Stimulated activated CD4-positive, alpha-beta T cell treated with anti-CD3 and anti-CD28 coated beads, TNF-alpha, amount 100 ng/mL, for 4 hours (primary cell): ENCODE measurements around the gene THAP8.
A peak's percentile ranks its signal among the peaks of the same experiment; 100 is the strongest.

Experiments used
- DNase-seq, 3 experiments: peaks; one replicate each; pipeline ENCODE4 v3.0.0-alpha.2; 2020; ENCODE audit warnings: low read depth in 3 of 3

The THAP8 gene

GRCh38 chr19:36054119-36054732 is at the start of gene THAP8:
Gene THAP8, minus strand, starts transcription at chr19:36054285. Its CDS starts 68 bp downstream, at chr19:36054217.
- peak; percentile 99 for DNase-seq

DNA sequence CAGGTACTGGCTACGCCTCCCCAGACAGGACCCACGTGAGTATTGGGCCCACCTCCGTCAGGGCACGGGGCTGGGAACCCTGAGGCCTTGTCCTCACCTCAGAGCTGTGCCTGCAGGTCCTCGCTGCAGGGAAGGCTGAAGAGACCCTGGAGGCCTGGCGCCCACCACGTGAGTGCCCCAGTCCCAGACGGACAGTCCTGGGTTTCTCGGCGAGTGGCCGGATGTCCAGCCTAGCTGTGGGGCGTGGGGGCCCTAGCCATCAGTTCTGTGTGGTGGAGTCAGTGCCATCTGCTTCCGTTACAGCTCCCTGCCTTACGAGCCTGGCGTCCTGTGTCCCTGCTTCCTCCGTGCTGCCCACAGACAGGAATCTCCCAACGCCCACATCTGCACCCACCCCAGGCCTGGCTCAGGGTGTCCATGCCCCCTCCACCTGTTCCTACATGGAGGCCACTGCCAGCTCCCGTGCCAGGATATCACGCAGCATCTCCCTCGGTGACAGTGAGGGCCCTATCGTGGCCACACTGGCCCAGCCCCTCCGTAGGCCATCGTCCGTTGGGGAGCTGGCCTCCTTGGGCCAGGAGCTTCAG is 49.0 kb upstream of the THAP8 start:
- DNase-seq: no peak

DNA sequence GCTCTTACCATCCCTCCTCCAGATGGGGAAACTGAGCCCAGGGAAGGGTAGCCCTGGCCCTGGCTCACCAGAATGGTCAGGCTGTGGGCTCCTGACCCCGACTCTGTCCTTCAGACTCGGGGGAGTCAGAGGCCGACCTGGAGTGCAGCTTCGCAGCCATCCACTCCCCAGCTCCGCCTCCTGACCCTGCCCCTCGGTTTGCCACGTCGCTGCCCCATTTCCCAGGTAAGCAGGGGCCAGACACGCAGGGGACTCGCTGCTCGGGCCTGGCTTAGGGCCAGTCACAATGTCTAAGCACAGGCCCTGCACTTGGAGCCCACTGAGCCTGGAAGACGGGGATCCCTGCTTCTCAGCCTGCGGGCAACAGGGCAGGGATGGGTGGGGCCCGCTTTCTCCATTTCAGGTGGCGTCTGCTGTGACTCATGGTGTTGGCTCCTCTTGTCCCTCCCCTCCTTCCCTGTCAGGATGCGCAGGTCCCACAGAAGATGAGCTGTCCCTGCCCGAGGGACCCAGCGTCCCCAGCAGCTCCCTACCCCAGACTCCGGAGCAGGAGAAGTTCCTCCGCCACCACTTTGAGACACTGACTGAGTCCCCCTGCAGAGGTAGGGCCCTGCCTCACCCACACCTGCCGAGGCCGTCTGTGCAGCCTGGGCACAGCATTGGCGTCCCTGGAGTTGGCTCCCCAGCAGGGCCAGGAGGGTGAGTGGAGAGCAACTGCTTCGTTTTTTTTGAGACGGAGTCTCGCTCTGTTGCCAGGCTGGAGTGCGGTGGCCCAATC is 47.7 kb upstream of the THAP8 start:
- DNase-seq: no peak

DNA sequence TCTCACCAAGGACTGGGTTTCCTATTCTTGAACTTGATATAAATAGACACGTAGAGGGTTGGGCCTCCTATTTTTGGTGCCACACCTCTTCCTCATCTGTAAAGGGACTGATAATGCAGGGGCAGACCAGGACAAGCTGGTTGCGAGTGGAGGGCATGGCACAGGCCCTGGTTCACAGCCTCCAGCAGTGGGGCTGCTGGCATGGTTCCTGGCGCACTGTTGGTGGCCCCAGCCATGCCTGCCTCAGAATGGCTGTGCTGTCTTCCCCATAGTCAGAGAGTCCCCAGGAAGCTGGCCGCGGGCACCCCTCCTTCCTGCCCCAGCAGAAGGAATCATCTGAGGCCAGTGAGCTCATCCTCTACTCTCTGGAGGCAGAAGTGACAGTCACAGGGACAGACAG is 46.4 kb upstream of the THAP8 start:
- no peak for DNase-seq

GRCh38 chr19:36099166-36099785 is 45.2 kb upstream of the THAP8 start:
- DNase-seq: no peak

GRCh38 chr19:36097036-36097435 is 43.0 kb upstream of the THAP8 start:
- no peak for DNase-seq

- DNase-seq: no peak
These were observed 39.6 kb upstream of the THAP8 start for GRCh38 chr19:36093687-36094086.

GRCh38 chr19:36093146-36093662 is 39.1 kb upstream of the THAP8 start:
- DNase-seq: no peak

DNA sequence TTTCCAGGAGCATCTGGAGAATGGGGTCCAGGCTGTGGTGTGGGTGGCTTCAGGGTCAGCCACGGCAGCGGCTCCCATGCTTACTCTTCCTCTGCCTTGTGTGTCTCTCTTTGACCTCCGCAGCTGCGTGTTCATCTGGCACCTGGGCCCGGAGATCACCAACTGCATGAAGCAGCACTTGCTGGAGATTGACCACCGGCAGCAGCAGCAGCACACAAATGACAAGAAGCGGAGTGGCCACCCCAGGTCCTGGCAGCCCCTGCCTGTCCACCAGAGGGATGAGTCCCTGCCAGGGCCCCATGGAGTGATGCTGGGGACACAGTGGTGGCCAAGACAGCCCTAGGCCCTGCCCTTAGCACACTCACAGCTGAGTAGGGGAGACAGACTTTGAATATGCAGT is 38.5 kb upstream of the THAP8 start:
- DNase-seq: no peak

DNA sequence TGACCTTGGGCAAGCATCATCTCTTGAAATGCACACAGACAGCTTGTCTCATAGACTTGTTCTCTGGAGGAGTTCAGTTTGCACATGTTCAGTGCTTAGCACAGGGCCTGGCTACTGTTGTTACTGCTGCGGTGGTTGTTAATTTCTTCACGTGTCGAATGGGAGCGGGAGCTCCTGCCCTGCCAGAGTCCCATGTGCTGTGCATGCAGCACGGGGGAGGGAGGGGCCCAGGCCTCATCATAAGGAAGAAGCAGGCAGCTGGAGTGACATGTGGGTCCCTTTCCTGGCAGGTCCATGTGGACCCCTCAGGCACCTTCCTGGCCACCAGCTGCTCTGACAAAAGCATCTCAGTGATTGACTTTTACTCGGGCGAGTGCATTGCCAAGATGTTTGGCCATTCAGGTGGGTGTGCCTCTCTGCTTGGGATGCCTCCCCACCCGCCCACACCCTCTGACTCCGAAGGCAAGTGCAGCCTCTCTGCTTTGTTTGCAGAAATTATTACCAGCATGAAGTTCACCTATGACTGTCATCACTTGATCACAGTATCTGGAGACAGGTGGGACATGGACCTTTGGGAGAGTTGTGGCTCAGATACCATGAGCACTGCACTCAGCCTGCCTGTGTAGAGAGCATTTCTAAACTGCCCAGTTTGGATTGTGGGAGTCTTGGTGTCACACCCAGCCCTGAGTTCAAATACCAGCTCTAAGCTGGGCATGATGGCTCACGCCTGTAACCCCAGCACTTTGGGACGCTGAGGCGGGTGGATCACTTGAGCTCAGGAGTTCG is 37.0 kb upstream of the THAP8 start:
- DNase-seq: no peak

DNA sequence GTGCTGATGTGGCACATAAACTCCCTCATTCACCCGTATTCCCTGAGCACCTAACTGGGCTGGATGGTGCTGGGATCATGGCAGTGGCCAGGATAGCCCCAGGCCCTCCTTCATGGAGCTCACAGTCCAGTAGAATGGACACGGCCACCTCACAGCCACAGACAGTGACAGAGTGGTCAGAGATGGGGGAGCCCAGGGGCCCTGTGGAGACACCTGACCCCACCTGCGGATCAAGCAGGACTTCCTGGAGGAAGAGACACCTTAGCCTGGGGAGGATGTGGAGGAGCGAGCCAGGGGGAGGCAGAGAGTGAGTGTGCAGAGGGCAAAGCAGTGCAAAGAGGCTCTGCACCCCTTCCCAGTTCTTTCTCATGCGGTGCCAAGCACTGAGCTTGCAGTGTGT is 35.8 kb upstream of the THAP8 start:
- DNase-seq: no peak

- no peak for DNase-seq
These were observed 32.2 kb upstream of the THAP8 start for GRCh38 chr19:36086326-36086725.

- no peak for DNase-seq
These were observed 30.3 kb upstream of the THAP8 start for GRCh38 chr19:36084231-36085009.

DNA sequence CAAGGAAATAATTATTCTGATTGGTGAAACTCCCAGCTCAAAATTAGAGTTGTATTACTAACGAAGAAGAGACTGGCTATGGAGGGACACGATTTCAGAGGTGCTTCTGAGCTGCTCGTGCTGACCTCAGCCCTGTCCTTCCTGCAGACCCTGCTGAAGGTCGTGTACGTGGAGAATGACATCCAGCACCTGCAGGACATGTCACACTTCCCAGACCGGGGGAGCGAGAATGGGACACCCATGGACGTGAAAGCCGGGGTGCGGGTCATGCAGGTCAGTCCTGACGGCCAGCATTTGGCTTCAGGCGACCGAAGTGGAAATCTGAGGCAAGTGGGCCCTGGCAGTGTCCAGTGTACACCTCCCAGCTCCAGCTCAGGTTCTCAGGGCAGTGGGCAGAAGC is 28.8 kb upstream of the THAP8 start:
- no peak for DNase-seq

DNA sequence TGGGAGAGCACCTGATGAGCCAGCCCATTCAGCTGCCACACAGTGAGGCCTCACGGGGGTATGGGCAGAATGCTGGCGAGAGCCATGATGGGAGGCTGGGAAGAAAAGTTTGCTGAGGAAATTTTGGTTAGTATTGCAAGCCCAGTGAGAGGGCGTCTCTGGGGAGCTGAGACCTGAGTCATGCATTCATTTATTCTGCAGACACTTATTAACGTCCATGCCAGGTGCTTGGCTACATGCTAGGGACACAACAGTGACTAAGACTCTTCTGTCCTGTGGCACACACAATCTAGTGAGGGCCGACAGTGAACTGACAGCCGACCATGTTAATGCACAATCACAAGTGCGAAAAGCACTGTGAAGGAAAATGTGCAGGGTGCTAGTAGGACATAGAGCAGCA is 27.8 kb upstream of the THAP8 start:
- no peak for DNase-seq

GRCh38 chr19:36081385-36081784 is 27.3 kb upstream of the THAP8 start:
- DNase-seq: no peak

GRCh38 chr19:36079389-36079945 is 25.4 kb upstream of the THAP8 start:
- no peak for DNase-seq

DNA sequence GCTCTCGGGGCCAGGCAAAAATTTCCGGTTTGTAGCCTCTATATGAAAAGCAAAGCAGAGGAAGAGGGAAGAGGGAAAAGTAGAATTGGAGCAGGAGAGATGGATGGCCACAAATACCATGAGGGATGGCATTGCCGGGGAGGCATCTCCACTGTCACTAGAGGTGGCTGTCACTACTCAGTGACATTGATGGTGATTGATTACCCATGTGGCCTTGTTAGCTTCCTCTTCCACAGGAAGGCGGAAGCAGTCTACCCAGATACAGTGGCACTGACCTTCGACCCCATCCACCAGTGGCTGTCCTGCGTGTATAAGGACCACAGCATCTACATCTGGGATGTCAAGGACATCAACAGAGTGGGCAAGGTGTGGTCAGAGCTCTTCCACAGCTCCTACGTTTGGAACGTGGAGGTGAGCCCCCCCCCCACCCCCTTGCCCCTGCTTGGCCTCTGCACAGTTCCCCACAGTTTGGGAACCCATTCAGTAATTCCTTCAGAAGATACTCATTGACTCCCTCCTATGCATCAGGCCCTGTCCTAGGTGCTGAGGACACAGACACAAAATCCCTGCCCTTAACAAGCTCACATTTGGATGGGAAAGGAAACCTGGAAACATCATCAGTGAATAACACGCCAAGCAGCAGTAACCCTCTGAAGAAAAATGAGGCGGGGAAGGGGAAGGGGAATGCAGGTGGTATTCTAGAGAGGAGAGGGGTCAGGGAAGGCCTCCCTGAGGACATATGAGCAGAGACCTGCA is 19.2 kb upstream of the THAP8 start:
- DNase-seq: no peak

- no peak for DNase-seq
These were observed 18.0 kb upstream of the THAP8 start for GRCh38 chr19:36072081-36072480.
